Measurements from ENCODE around the gene ORMDL2. TPM values are rescaled to one million over a fixed set of nuclear protein-coding genes. Genes with fewer than 3 reads are reported as not detected.

The ORMDL2 gene, protein sequence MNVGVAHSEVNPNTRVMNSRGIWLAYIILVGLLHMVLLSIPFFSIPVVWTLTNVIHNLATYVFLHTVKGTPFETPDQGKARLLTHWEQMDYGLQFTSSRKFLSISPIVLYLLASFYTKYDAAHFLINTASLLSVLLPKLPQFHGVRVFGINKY
- total RNA-seq (2022; extraction: Qiagen RNA extraction; ENCODE audit: low read depth), result 60.9 to 104 TPM (median 99.8 TPM) in 5 replicates

DNA sequence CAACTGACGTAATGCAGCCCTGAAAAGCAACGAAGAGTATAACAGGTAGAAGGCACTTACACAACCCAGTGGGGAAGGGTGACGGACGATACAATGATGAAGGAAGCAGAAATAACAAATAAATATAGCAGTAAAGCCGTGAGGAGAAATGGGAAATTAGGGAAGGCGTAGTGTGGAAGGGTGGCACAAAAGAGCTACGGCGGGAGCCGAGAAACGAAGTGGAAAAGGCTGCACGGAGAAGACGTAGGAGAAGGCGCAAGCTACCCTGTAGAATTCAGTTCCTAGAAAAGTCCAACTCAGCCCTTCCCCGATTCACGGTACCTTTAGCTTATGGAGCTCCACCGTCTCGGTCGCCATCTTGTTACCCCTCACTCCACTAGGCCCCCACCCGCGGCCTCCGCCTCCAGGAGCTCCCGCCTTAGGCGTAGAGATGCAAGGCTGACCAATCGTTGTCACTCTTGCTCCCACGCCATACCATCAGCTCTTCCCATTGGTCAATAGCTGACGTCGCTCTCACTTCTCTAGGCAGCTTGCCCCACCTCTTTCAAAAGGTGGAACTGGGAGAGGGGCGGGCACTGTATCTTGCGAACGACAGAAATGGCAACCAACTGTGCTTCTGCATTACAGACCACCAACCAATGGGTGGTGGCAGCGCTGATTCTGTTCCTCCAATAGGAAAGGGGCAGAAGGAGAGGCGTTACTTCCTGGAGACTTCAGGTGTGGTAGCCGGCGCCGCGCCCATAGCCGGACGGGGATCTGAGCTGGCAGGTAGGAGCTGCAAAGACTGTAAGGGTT is at the start of gene ORMDL2, which contains the start of gene SARNP:
Gene ORMDL2 (plus strand): TSS at position 697 of the 795 bp plus-strand sequence. CDS start 959 bp downstream, outside the sequence.
Gene SARNP (minus strand): TSS at position 380 of the 795 bp plus-strand sequence. CDS start 23 bp downstream, at position 357.

DNA sequence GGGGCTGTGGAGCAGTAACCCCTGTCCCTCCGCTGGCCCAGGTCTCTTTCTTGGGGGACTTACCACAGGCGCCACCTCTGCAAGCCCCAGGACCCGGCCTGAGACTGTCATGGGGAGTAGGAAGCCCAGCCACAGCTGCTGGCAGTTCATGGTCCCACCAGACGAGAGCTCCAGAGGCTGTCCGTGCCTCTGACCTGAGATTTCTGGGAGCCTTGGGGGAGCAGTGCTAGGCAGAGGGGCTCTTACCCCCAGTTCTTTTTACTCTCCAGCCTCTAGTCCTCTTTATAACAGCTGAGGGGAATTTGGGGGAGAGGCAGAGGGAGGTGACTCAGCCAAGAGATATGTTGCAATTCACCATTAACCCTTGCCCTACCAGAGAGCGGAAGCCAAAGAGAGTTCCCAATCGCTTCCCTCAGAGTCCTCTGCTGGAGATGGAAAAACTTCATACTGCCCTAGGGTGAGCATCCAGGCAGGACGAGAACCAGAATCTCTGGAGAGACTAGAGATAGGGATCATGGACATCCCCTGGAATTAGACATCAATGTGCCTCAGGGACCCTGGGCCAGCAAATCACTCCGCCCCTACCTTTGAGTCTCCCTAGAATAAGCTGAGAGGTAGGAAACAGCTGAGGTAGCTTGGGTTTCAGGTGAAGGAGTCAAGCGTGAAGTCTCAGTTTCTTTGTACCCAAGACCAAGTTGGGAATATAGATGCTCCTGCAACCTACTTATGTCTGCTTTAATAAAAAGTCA is 25.0 kb downstream of the ORMDL2 start, which contains the start of gene MMP19:
Gene MMP19 (minus strand): TSS at position 256 of the 749 bp plus-strand sequence. CDS start 106 bp downstream, at position 150.

Other genes with a start within 250 kb of the ORMDL2 start
- not detected in 5 replicates for gene OR2AP1, start 245.6 kb upstream of the ORMDL2 start, total RNA-seq (2022; extraction: Qiagen RNA extraction; ENCODE audit: low read depth)
- not detected in 5 replicates for gene OR10P1, start 181.1 kb upstream of the ORMDL2 start, total RNA-seq (2022; extraction: Qiagen RNA extraction; ENCODE audit: low read depth)
- gene ITGA7, start 110.1 kb upstream of the ORMDL2 start, total RNA-seq (2022; extraction: Qiagen RNA extraction; ENCODE audit: low read depth), result 1.1 to 2.1 TPM (median 1.3 TPM) in 5 replicates
- 111 to 153 TPM (median 146 TPM) in 5 replicates for gene BLOC1S1, start 102.0 kb upstream of the ORMDL2 start, total RNA-seq (2022; extraction: Qiagen RNA extraction; ENCODE audit: low read depth)
- 1.6 to 2.9 TPM (median 2.5 TPM) in 5 replicates for gene RDH5, start 97.6 kb upstream of the ORMDL2 start, total RNA-seq (2022; extraction: Qiagen RNA extraction; ENCODE audit: low read depth)
- gene CD63, start 89.0 kb upstream of the ORMDL2 start, total RNA-seq (2022; extraction: Qiagen RNA extraction; ENCODE audit: low read depth), result 665 to 728 TPM (median 711 TPM) in 5 replicates
- 2.3 to 5.8 TPM (median 4.8 TPM) in 5 replicates for gene GDF11, start 74.9 kb upstream of the ORMDL2 start, total RNA-seq (2022; extraction: Qiagen RNA extraction; ENCODE audit: low read depth)
- gene SARNP, start 317 bp upstream of the ORMDL2 start, total RNA-seq (2022; extraction: Qiagen RNA extraction; ENCODE audit: low read depth), result 90.6 to 139 TPM (median 98.9 TPM) in 5 replicates
- 18.4 to 24.4 TPM (median 22.7 TPM) in 5 replicates for gene DNAJC14, start 11.5 kb downstream of the ORMDL2 start, total RNA-seq (2022; extraction: Qiagen RNA extraction; ENCODE audit: low read depth)
- 0.06 to 0.22 TPM (median 0.15 TPM) in 4 of 5 replicates, not detected in the other for gene MMP19, start 24.9 kb downstream of the ORMDL2 start, total RNA-seq (2022; extraction: Qiagen RNA extraction; ENCODE audit: low read depth)
- gene PYM1, start 109.9 kb downstream of the ORMDL2 start, total RNA-seq (2022; extraction: Qiagen RNA extraction; ENCODE audit: low read depth), result 34.5 to 41.3 TPM (median 37.6 TPM) in 5 replicates
- gene DGKA, start 113.1 kb downstream of the ORMDL2 start, total RNA-seq (2022; extraction: Qiagen RNA extraction; ENCODE audit: low read depth), result 16.2 to 24.4 TPM (median 16.9 TPM) in 5 replicates
- gene PMEL, start 148.0 kb downstream of the ORMDL2 start, total RNA-seq (2022; extraction: Qiagen RNA extraction; ENCODE audit: low read depth), result 0.46 to 1.1 TPM (median 0.77 TPM) in 5 replicates
- 48.9 to 59.9 TPM (median 56.5 TPM) in 5 replicates for gene CDK2, start 148.8 kb downstream of the ORMDL2 start, total RNA-seq (2022; extraction: Qiagen RNA extraction; ENCODE audit: low read depth)
- gene RAB5B, start 156.0 kb downstream of the ORMDL2 start, total RNA-seq (2022; extraction: Qiagen RNA extraction; ENCODE audit: low read depth), result 30.6 to 39.1 TPM (median 37.3 TPM) in 5 replicates
- gene SUOX, start 179.2 kb downstream of the ORMDL2 start, total RNA-seq (2022; extraction: Qiagen RNA extraction; ENCODE audit: low read depth), result 8.0 to 11.5 TPM (median 10.4 TPM) in 5 replicates
- gene IKZF4, start 203.0 kb downstream of the ORMDL2 start, total RNA-seq (2022; extraction: Qiagen RNA extraction; ENCODE audit: low read depth), result 2.1 to 3.1 TPM (median 2.6 TPM) in 5 replicates
- gene RPS26, start 223.9 kb downstream of the ORMDL2 start, total RNA-seq (2022; extraction: Qiagen RNA extraction; ENCODE audit: low read depth), result 625 to 834 TPM (median 733 TPM) in 5 replicates

Measured in A549 treated with CpdA at 1 μM for 4 hours (cell line).